IMR-90 (cell line): Measurements from ENCODE around the gene TEAD1. TPM values are rescaled to one million over a fixed set of nuclear protein-coding genes. Genes with fewer than 3 reads are reported as not detected.

ENCODE experiments used
- ATAC-seq: fragments of 200-7000 bp; cut with Tn5 transposase; 2 replicates; pipeline ENCODE4 v1.9.1; 2020; ENCODE audit warnings: low read depth, mild to moderate bottlenecking, moderate library complexity
- BruUV-seq: library from RNA; stranded (reverse); fragments of 400-500 nt; replicated peaks from 2 replicates; lab custom pipeline; 2021; lab: Mats Ljungman, UMichigan
- CTCF ChIA-PET: fragments of 300-600 bp; formaldehyde crosslinking; extraction: SDS; loops from one replicate; lab custom pipeline; 2021; ENCODE audit warnings: antibody characterized with exemption; lab: Yijun Ruan, JAX
- POLR2A ChIA-PET: fragments of 300-600 bp; sonication (Branson Sonifier 250); formaldehyde crosslinking; loops from one replicate; lab custom pipeline; 2022; ENCODE audit warnings: antibody characterized with exemption; ENCODE audit not compliant: unreplicated experiment; lab: Charles Lee
- DNase-seq: peaks from one replicate; pipeline ENCODE4 v3.0.0; 2013
- H2AFZ ChIP-seq: replicated peaks from 2 replicates; pipeline ENCODE3; 2013; ENCODE audit warnings: low read length, mild to moderate bottlenecking; ENCODE audit not compliant: poor library complexity
- H2AK5ac ChIP-seq: 2 replicates; pipeline ENCODE4 v1.6.1; 2013; ENCODE audit warnings: low read depth, low read length, inconsistent platforms
- H2AK9ac ChIP-seq: replicated peaks from 2 replicates; pipeline ENCODE3; 2013; ENCODE audit warnings: mild to moderate bottlenecking, low read depth, low read length, moderate library complexity; ENCODE audit not compliant: poor library complexity
- H2BK120ac ChIP-seq: 2 replicates; pipeline ENCODE4 v1.6.1; 2013; ENCODE audit warnings: low read depth, low read length, inconsistent platforms
- H2BK15ac ChIP-seq: 3 replicates; pipeline ENCODE4 v1.6.1; 2013; ENCODE audit warnings: low read depth, low read length, inconsistent platforms
- H2BK20ac ChIP-seq: 2 replicates; pipeline ENCODE4 v1.6.1; 2013; ENCODE audit warnings: low read depth, mild to moderate bottlenecking, inconsistent platforms, low read length, moderate library complexity
- H2BK5ac ChIP-seq: 2 replicates; pipeline ENCODE4 v1.6.1; 2013; ENCODE audit warnings: mild to moderate bottlenecking, low read depth, low read length, inconsistent platforms; ENCODE audit not compliant: poor library complexity, severe bottlenecking
- H3K14ac ChIP-seq: replicated peaks from 2 replicates; pipeline ENCODE4 v1.6.1; 2013; ENCODE audit warnings: low read depth, low read length, inconsistent platforms
- H3K18ac ChIP-seq: 2 replicates; pipeline ENCODE4 v1.6.1; 2013; ENCODE audit warnings: low read depth, low read length, control low read depth
- H3K23ac ChIP-seq: 2 replicates; pipeline ENCODE4 v1.6.1; 2013; ENCODE audit warnings: low read depth, low read length, inconsistent platforms
- H3K27ac ChIP-seq: 2 replicates; pipeline ENCODE4 v1.5.1; 2013; ENCODE audit warnings: mild to moderate bottlenecking, control low read depth, low read length; ENCODE audit not compliant: insufficient read depth
- H3K27me3 ChIP-seq: 2 replicates; pipeline ENCODE4 v1.6.1; 2013; ENCODE audit warnings: low read length; ENCODE audit not compliant: control insufficient read depth, insufficient read depth
- H3K36me3 ChIP-seq: 2 replicates; pipeline ENCODE4 v1.6.1; 2013; ENCODE audit warnings: low read length, mixed read lengths; ENCODE audit not compliant: control insufficient read depth, insufficient read depth
- H3K4ac ChIP-seq: 2 replicates; pipeline ENCODE4 v1.6.1; 2013; ENCODE audit warnings: low read depth, low read length, inconsistent platforms
- H3K4me1 ChIP-seq: 2 replicates; pipeline ENCODE4 v1.6.1; 2013; ENCODE audit warnings: low read length, mixed read lengths; ENCODE audit not compliant: control insufficient read depth, insufficient read depth
- H3K4me2 ChIP-seq: 2 replicates; pipeline ENCODE4 v1.6.1; 2013; ENCODE audit warnings: low read depth, mild to moderate bottlenecking, control low read depth, low read length, moderate library complexity
- H3K4me3 ChIP-seq: 2 replicates; pipeline ENCODE4 v1.5.1; 2013; ENCODE audit warnings: low read depth, mild to moderate bottlenecking, control low read depth, low read length, moderate library complexity; ENCODE audit not compliant: insufficient read depth
- H3K56ac ChIP-seq: 2 replicates; pipeline ENCODE4 v1.6.1; 2013; ENCODE audit warnings: low read length, inconsistent platforms; ENCODE audit not compliant: insufficient read depth; ENCODE audit errors: extremely low read depth
- H3K79me1 ChIP-seq, 2 experiments: 2 replicates each; pipeline ENCODE4 v1.6.1; 2013; ENCODE audit warnings: low read length in 2 of 2, inconsistent platforms in 1 of 2, low read depth in 1 of 2
- H3K9ac ChIP-seq: 2 replicates; pipeline ENCODE4 v1.6.1; 2013; ENCODE audit warnings: low read depth, low read length, control low read depth
- H3K9me1 ChIP-seq: 2 replicates; pipeline ENCODE4 v1.6.1; 2013; ENCODE audit warnings: low read length, inconsistent platforms; ENCODE audit not compliant: insufficient read depth
- H3K9me3 ChIP-seq: 2 replicates; pipeline ENCODE4 v1.6.1; 2013; ENCODE audit warnings: low read length; ENCODE audit not compliant: control insufficient read depth, insufficient read depth
- H4K20me1 ChIP-seq: 2 replicates; pipeline ENCODE4 v1.6.1; 2013; ENCODE audit warnings: low read length, inconsistent platforms; ENCODE audit not compliant: insufficient read depth
- H4K5ac ChIP-seq: 2 replicates; pipeline ENCODE4 v1.6.1; 2013; ENCODE audit warnings: mild to moderate bottlenecking, low read depth, low read length, control low read depth
- H4K8ac ChIP-seq, 2 experiments: 2 replicates each; pipeline ENCODE4 v1.6.1; 2013; ENCODE audit warnings: low read depth in 2 of 2, low read length in 2 of 2, control low read depth in 1 of 2, inconsistent platforms in 1 of 2
- H4K91ac ChIP-seq: 2 replicates; pipeline ENCODE4 v1.6.1; 2013; ENCODE audit warnings: low read depth, low read length, inconsistent platforms; ENCODE audit not compliant: insufficient read depth
- CHD1 ChIP-seq: IDR thresholded peaks from 2 replicates; pipeline ENCODE4 v1.6.1; 2012; ENCODE audit warnings: low read depth, low read length, improper control_type of control experiment
- MAFK ChIP-seq: IDR thresholded peaks from 2 replicates; pipeline ENCODE4 v1.6.1; 2012; ENCODE audit warnings: low read depth, low read length, improper control_type of control experiment
- MAZ ChIP-seq: IDR thresholded peaks from 2 replicates; pipeline ENCODE4 v1.6.1; 2012; ENCODE audit warnings: low read depth, mild to moderate bottlenecking, low read length, improper control_type of control experiment, moderate library complexity, borderline replicate concordance
- NFE2L2 ChIP-seq: fragments of 150-350 bp; IDR thresholded peaks from 2 replicates; pipeline ENCODE4 v1.6.1; 2016; ENCODE audit warnings: low read depth, mild to moderate bottlenecking, low read length
- SMC3 ChIP-seq: fragments of 150-350 bp; IDR thresholded peaks from 2 replicates; pipeline ENCODE4 v1.6.1; 2016; ENCODE audit warnings: low read depth, mild to moderate bottlenecking, antibody characterized with exemption, low read length, moderate library complexity
- WGBS, 2 experiments: methylation state at CpG; one replicate each; pipeline versions ENCODE4 v1.1.5 to v1.1.7; 2013; ENCODE audit warnings: missing lambda C conversion rate in 2 of 2; ENCODE audit not compliant: insufficient read length in 1 of 2; ENCODE audit errors: extremely low coverage in 2 of 2; 5-methylcytosine and 5-hydroxymethylcytosine counted together
- dilution Hi-C: fragments of 300-500 bp; cut with HindIII; formaldehyde crosslinking; loops from one replicate; pipeline ENCODE4 v1.14.3; 2018; ENCODE audit warnings: low sequenced_read_pairs; ENCODE audit not compliant: unreplicated experiment
- in situ Hi-C: fragments of 300-500 bp; cut with MboI; formaldehyde crosslinking; loops from 3 replicates; pipeline ENCODE4 v1.14.3; 2019; ENCODE audit warnings: low sequenced_read_pairs, inconsistent platforms, mixed read lengths
- intact Hi-C: fragments of 100-400 bp; cut with micrococcal nuclease; formaldehyde crosslinking; loops from 2 replicates; pipeline ENCODE4 v1.10.0; 2022
- polyA plus RNA-seq, 3 experiments: library from polyadenylated mRNA; depleted of rRNA; stranded (reverse); fragments of >200 nt; gene quantifications; 2 replicates each; pipeline ENCODE4 v1.2.3, GENCODE V29; 2012; ENCODE audit warnings: low replicate concordance in 1 of 3
- total RNA-seq: library from RNA; depleted of rRNA; stranded (reverse); fragments of >200 nt; gene quantifications from 2 replicates; pipeline ENCODE4 v1.2.3, GENCODE V29; 2012
- TF ChIP-seq, protein P1 (sequence below): fragments of 150-350 bp; IDR thresholded peaks from 2 replicates; pipeline ENCODE4 v1.6.1; 2017; ENCODE audit warnings: mild to moderate bottlenecking, antibody characterized with exemption, low read length, low read depth

Gene TEAD1
- total and polyA plus RNA-seq, 2 of the 4 experiments (the other 2 are of a cell fraction) = 51.8 to 69.2 TPM

- in situ Hi-C loops (no loop called here), intact Hi-C loops (loop anchor here (5.0 to 10.0 kb wide), 2 partner anchors 79 to 436 kb away; no protein-coding TSS in a partner anchor), dilution Hi-C loops (no loop called here)
- peak overlapping the region; percentile 27; the same call in 1 of the 2 replicates for H3K27ac ChIP-seq
- peak overlapping the region; percentile 66; the same call in 1 of the 2 replicates for H2AK5ac ChIP-seq
- no TSS peak for BruUV-seq
- peak overlapping the region; percentile 10 for H2AK9ac ChIP-seq
- peak overlapping the region; percentile 6; the same call in 1 of the 2 replicates for H4K91ac ChIP-seq
- H4K20me1 ChIP-seq = peaks cover 88% of the 10 kb centered on the region
- 0 out of 4 replicates have a peak overlapping the region, but pooled peaks of 1 of the 2 experiments have one; percentile 4 for H4K8ac ChIP-seq
- ChIA-PET CTCF (interaction anchor here (1.1 kb wide), 1 partner anchor 118 kb away, joined by 3 read pairs; no protein-coding TSS in a partner anchor), POLR2A (no interaction called here)
- H3K4ac ChIP-seq = peak overlapping the region; percentile 65
- peak overlapping the region; percentile 47 for H2BK5ac ChIP-seq
- no peak for TF ChIP-seq MAZ
- no peak for TF ChIP-seq NFE2L2
- TF ChIP-seq, protein P1, sequence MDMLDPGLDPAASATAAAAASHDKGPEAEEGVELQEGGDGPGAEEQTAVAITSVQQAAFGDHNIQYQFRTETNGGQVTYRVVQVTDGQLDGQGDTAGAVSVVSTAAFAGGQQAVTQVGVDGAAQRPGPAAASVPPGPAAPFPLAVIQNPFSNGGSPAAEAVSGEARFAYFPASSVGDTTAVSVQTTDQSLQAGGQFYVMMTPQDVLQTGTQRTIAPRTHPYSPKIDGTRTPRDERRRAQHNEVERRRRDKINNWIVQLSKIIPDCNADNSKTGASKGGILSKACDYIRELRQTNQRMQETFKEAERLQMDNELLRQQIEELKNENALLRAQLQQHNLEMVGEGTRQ = no peak
- no peak for TF ChIP-seq CHD1
- no peak for TF ChIP-seq SMC3
- no peak for TF ChIP-seq MAFK
- H2BK120ac ChIP-seq = peak overlapping the region; percentile 46; the same call in 1 of the 2 replicates
- no peak for DNase-seq
- H3K9me1 ChIP-seq = peaks cover 61% of the 10 kb centered on the region
- peak overlapping the region; percentile 74 for H3K14ac ChIP-seq
- no peak overlapping the region for H3K56ac ChIP-seq
- H2BK20ac ChIP-seq = peak overlapping the region; percentile 35; the same call in 1 of the 2 replicates
- H3K4me1 ChIP-seq = peaks cover 43% of the 10 kb centered on the region
- peak overlapping the region; percentile 19; the same call in 1 of the 2 replicates for H3K18ac ChIP-seq
- peak overlapping the region; percentile 60; the same call in 1 of the 2 replicates for H3K23ac ChIP-seq
- H3K36me3 ChIP-seq = peaks cover 12% of the 10 kb centered on the region
- WGBS, 2 experiments = 84% methylated on average over 7 of the region's 8 CpGs; no CpG with 5 or more reads in 1 of the 2 experiments
- no peaks in the 10 kb centered on the region for H3K27me3 ChIP-seq
- H4K5ac ChIP-seq = no peak overlapping the region
- H3K4me2 ChIP-seq = peak overlapping the region; percentile 17; the same call in 1 of the 2 replicates
- peak overlapping the region; percentile 52; the same call in 1 of the 3 replicates for H2BK15ac ChIP-seq
- H2AFZ ChIP-seq = no peak overlapping the region
- peaks cover 61 to 92% of the 10 kb centered on the region in 2 experiments for H3K79me1 ChIP-seq
- ATAC-seq = no peak
- H3K4me3 ChIP-seq = no peak overlapping the region
- H3K9ac ChIP-seq = no peak overlapping the region
- H3K9me3 ChIP-seq = no peaks in the 10 kb centered on the region
These were observed 96.9 kb downstream of the TEAD1 start for GRCh38 chr11:12770966-12771597.
